Measurements from ENCODE around the gene FOLR3. TPM values are rescaled to one million over a fixed set of nuclear protein-coding genes. Genes with fewer than 3 reads are reported as not detected.

Gene FOLR3
- total and polyA plus RNA-seq, 9 of the 15 experiments (the other 6 are each of a cell fraction or from before 2014, with no cell fraction given): not detected

- TF ChIP-seq MBD1 (CRISPR knock-in tag; IDR thresholded peaks at IDR 0.05): no peak
- no peak for TF ChIP-seq ZNF77 (CRISPR knock-in tag; IDR thresholded peaks at IDR 0.05)
- no peak for TF ChIP-seq MEF2D (tag; conservative IDR thresholded peaks at IDR 0.05; ENCODE audit: low read depth)
- TF ChIP-seq AFF4 (CRISPR knock-in tag; IDR thresholded peaks at IDR 0.05): no peak
These were observed 44.2 kb upstream of the FOLR3 start (continued) for GRCh38 chr11:72091292-72091691.

- CTCF ChIA-PET (ENCODE audit: low intra/inter-chr PET ratio): no interaction called here
- peak overlapping the region in 1 of 2 experiments; percentile 46; a peak in 2 of 4 replicates for H3K9ac ChIP-seq (ENCODE audit: insufficient read depth in 1 of 2, low read depth in 2 of 2, low read length in 2 of 2)
- H3K9me1 ChIP-seq (ENCODE audit: control insufficient read depth, insufficient read depth, low read length): no peaks in the 10 kb centered on the region
- no peak overlapping the region for H3K4me3 ChIP-seq
- TF ChIP-seq MAX (CRISPR knock-in tag; IDR thresholded peaks at IDR 0.05) (0 out of 2 replicates have a peak, but pooled peaks have one; percentile 9), BHLHE40 (IDR thresholded peaks at IDR 0.05; ENCODE audit: low read length) (no peak)
- FAIRE-seq (no peak), DNase-seq (ENCODE audit: extremely low read depth in 1 of 4, low spot score in 3 of 4) (no peak), ATAC-seq (no peak)
- H3K9me3 ChIP-seq (replicated peaks; ENCODE audit: control insufficient read depth, insufficient read depth, low read depth, low read length): no peaks in the 10 kb centered on the region
- H3K79me2 ChIP-seq (ENCODE audit: control insufficient read depth, insufficient read depth, low read length): peaks cover 42% of the 10 kb centered on the region
- WGBS (ENCODE audit: insufficient coverage, low coverage, missing lambda C conversion rate): 94% methylated on average over 3 of the region's 3 CpGs
- no peak overlapping the region for H3K27ac ChIP-seq (ENCODE audit: extremely low read depth, low read depth, low read length)
- H3K4me1 ChIP-seq (replicated peaks in 1 of 2; ENCODE audit: control insufficient read depth in 2 of 2, insufficient read depth in 2 of 2, low read length in 2 of 2): peaks cover 10 to 32% of the 10 kb centered on the region in 2 experiments; a peak in 4 of 5 replicates
- H3K27me3 ChIP-seq (ENCODE audit: control insufficient read depth in 2 of 2, insufficient read depth in 2 of 2, low read length in 2 of 2): no peaks in the 10 kb centered on the region
- intact Hi-C loops (cut with micrococcal nuclease) (no loop called here), in situ Hi-C loops (cut with MboI) (no loop called here)
- H3K4me2 ChIP-seq (ENCODE audit: insufficient read depth, low read length): no peak overlapping the region
- BruUV-seq (replicated peaks): no TSS peak
- no peaks in the 10 kb centered on the region for H4K20me1 ChIP-seq (replicated peaks; ENCODE audit: control insufficient read depth, insufficient read depth, low read length)
- POLR2A ChIA-PET: interaction anchor here (0.6 to 1.7 kb wide), 5 partner anchors 8 to 140 kb away, joined by 3 to 9 read pairs (median 3); no protein-coding TSS in a partner anchor
- H2AFZ ChIP-seq (ENCODE audit: low read depth, low read length): no peak overlapping the region
- H3K36me3 ChIP-seq (ENCODE audit: control insufficient read depth, insufficient read depth, low read length): peaks cover 72% of the 10 kb centered on the region
These were observed 36.8 kb upstream of the FOLR3 start for GRCh38 chr11:72098741-72099140.
